Breast epithelium (tissue), 4 donors: ENCODE data around the gene UBTD2. TPM values are rescaled to one million over a fixed set of nuclear protein-coding genes. Genes with fewer than 3 reads are reported as not detected.

ENCODE experiments used
- DNase-seq, 2 donors: peaks; one replicate each; pipeline ENCODE4 v3.0.0-alpha.2; 2019; ENCODE audit warnings: low spot score in 2 of 2
- H3K27ac ChIP-seq, 2 donors: fragments of 200-600 bp; sonication (generic) in 1 of 2; one replicate each; pipeline ENCODE4 v1.5.1; 2016 to 2019; ENCODE audit warnings: mild to moderate bottlenecking in 1 of 2
- H3K27me3 ChIP-seq, 2 donors: fragments of 200-600 bp; sonication (generic) in 1 of 2; one replicate each; pipeline versions ENCODE4 v1.5.1 to v1.6.0; 2017 to 2019; ENCODE audit warnings: control low read depth in 1 of 2, mild to moderate bottlenecking in 1 of 2
- H3K36me3 ChIP-seq: fragments of 200-600 bp; one replicate; pipeline ENCODE4 v1.5.1; 2019
- H3K4me1 ChIP-seq, 2 donors: fragments of 200-600 bp; sonication (generic); one replicate each; pipeline ENCODE4 v1.5.1; 2016 to 2019; ENCODE audit warnings: control low read depth in 1 of 2
- H3K4me3 ChIP-seq, 3 donors: fragments of 200-600 bp; sonication (generic); 1 replicate in 2 of 3; 2 replicates in 1 of 3; pipeline ENCODE4 v1.5.1; 2016 to 2019; ENCODE audit warnings: mild to moderate bottlenecking in 3 of 3, moderate library complexity in 2 of 3
- H3K9me3 ChIP-seq, 2 donors: fragments of 200-600 bp; sonication (generic) in 1 of 2; one replicate each; pipeline ENCODE4 v1.5.1; 2016 to 2019; ENCODE audit warnings: control low read depth in 1 of 2
- POLR2A ChIP-seq: fragments of 450-650 bp; IDR thresholded peaks from one replicate; pipeline ENCODE4 v1.6.1; 2016; ENCODE audit warnings: antibody characterized with exemption, mild to moderate bottlenecking, moderate library complexity
- POLR2AphosphoS5 ChIP-seq, 3 donors: sonication (generic); formaldehyde crosslinking; IDR thresholded peaks; one replicate each; pipeline ENCODE4 v1.6.1; 2017; ENCODE audit warnings: antibody characterized with exemption in 3 of 3
- intact Hi-C: fragments of 100-400 bp; cut with DNase I; formaldehyde crosslinking; loops from one replicate; pipeline ENCODE4 v1.15.1; 2023; ENCODE audit warnings: low total_unique reads
- total RNA-seq, 3 donors: library from RNA; depleted of rRNA; stranded (reverse); fragments of >200 nt; gene quantifications; one replicate each; pipeline ENCODE4 v1.1.0, GENCODE V29; 2016
- TF ChIP-seq, protein P1 (sequence below), 3 donors: fragments of 450-650 bp; IDR thresholded peaks; one replicate each; pipeline ENCODE4 v1.5.1; 2016 to 2017; ENCODE audit warnings: antibody characterized with exemption in 3 of 3, mild to moderate bottlenecking in 3 of 3, moderate library complexity in 3 of 3

Gene UBTD2
- total RNA-seq, 3 donors from 2014 or later, result 21.8 to 32.3 (median 27.9) TPM

DNA sequence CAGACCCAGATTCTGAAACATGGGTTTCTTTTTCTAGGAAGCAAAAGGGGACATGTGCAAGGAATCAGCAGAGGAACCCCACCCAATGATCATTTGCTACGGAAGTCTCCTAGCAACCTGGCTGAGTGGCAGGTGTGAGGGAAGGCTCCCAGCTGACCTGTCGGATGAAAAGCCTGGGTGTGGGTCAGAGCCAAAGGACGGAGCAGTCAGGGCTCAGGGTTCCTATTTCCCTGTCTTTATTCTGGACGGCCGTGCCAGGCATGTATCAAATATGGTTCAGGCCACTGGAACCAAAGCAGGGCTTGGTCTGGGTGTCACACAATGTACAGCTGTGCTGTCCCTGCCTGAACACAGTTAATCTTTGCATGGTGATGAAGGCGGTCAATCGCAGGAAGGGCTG is 115.7 kb downstream of the UBTD2 start:
- Histone ChIP-seq H3K9me3 (no peaks in the 10 kb centered on the region), H3K4me1 (peaks cover 0 to 4% of the 10 kb centered on the region in 2 donors), H3K36me3 (no peaks in the 10 kb centered on the region), H3K27ac (no peak overlapping the region), H3K4me3 (no peak overlapping the region), H3K27me3 (no peaks in the 10 kb centered on the region)
- DNase-seq, result no peak
- intact Hi-C loops, result no loop called here
- TF ChIP-seq POLR2AphosphoS5 (IDR thresholded peaks at IDR 0.05) (no peak), POLR2A (no peak)
- TF ChIP-seq, protein P1, sequence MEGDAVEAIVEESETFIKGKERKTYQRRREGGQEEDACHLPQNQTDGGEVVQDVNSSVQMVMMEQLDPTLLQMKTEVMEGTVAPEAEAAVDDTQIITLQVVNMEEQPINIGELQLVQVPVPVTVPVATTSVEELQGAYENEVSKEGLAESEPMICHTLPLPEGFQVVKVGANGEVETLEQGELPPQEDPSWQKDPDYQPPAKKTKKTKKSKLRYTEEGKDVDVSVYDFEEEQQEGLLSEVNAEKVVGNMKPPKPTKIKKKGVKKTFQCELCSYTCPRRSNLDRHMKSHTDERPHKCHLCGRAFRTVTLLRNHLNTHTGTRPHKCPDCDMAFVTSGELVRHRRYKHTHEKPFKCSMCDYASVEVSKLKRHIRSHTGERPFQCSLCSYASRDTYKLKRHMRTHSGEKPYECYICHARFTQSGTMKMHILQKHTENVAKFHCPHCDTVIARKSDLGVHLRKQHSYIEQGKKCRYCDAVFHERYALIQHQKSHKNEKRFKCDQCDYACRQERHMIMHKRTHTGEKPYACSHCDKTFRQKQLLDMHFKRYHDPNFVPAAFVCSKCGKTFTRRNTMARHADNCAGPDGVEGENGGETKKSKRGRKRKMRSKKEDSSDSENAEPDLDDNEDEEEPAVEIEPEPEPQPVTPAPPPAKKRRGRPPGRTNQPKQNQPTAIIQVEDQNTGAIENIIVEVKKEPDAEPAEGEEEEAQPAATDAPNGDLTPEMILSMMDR (IDR thresholded peaks at IDR 0.05), result no peak

DNA sequence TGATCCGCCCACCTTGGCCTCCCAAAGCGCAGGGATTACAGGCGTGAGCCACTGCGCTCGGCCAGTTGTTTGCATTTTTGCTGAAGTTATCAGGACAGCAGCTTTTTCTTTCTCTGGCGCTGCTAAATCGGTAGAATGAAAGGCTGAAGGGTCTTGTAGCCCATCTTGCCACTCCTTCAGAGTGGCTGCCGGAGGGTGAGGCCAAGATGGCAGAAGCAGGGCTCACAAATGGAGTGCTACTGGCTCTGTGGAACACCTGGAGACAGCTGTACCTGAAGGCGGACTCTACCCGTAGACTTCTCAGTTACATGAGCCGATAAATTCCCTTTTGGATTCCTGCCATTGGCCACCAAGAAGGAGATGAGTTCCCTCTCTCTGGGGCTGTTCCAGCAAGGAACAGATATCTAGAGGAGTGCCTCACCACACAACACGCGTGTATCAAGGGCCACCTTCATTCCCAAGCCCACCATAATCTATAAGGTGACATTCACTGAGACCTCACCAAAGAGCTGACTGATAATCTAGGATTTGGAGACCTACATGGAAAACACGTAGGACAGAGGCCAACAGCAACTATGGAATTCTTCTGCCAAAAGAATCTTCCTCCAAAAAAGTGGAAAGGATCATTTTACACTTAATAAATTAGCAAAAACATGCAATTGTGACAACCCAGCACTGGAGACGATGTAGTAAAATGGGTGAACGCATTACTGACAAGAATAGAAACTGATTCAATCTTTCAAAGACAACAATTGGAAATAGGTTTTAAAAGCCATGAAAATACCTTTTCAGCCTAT is 117.3 kb downstream of the UBTD2 start:
- TF ChIP-seq POLR2AphosphoS5 (IDR thresholded peaks at IDR 0.05) (no peak), POLR2A (no peak)
- TF ChIP-seq, protein P1 (IDR thresholded peaks at IDR 0.05), result no peak
- Histone ChIP-seq H3K4me3 (no peak overlapping the region), H3K36me3 (no peaks in the 10 kb centered on the region), H3K27ac (no peak overlapping the region), H3K4me1 (peaks cover 0 to 4% of the 10 kb centered on the region in 2 donors), H3K9me3 (no peaks in the 10 kb centered on the region), H3K27me3 (no peaks in the 10 kb centered on the region)
- DNase-seq, result no peak
- intact Hi-C loops, result no loop called here

DNA sequence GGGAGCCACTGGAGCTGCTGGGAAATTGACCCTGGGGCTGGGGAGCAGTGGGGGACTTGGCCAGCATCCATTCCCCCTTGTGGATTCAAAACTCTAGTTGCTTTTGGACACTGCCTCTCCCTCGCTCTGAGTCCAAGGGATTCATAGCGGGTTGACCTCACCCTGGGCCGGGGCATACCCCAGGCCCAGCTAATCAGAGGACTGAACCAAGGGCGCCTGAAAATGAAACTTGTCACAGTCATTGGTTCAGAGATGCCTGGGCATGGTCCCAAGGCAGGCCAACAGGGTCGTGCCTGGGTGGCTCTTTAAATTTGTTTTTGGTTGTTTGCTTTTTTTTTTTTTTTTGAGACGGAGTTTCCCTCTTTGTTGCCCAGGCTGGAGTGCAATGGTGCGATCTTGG is 118.1 kb downstream of the UBTD2 start:
- H3K4me1 ChIP-seq, result no peaks in the 10 kb centered on the region

DNA sequence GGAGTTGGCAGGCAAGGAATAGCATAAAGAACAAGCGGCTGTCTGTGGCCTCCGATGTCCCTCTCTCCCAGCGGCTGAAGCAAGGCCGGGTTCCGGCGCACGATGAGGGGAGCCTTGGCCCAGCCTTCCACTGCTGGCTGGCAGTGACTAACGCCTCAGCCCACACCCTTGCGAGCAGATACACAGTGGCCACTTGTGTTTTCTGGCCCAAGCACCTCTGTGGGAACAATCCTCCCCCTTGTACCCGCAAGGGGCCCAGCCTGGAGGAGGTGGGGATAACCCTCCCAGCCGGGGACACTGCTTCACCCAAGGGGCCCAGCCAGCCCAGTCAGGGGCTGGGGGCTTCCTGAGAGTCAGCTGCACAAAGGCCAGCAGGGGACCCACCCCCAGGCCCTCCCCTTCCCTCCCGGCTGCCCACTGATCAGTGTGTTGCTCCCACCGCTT is 118.8 kb downstream of the UBTD2 start:
- DNase-seq, result no peak
- no peaks in the 10 kb centered on the region for H3K27me3 ChIP-seq

More for the DNA sequence above, 118.1 kb downstream of the UBTD2 start:
- no peaks in the 10 kb centered on the region for H3K36me3 ChIP-seq
- H3K27me3 ChIP-seq, result no peaks in the 10 kb centered on the region
- H3K4me3 ChIP-seq, result no peak overlapping the region
- DNase-seq, result no peak
- intact Hi-C loops, result no loop called here
- no peak overlapping the region for H3K27ac ChIP-seq
- no peaks in the 10 kb centered on the region for H3K9me3 ChIP-seq
- TF ChIP-seq, protein P1 (IDR thresholded peaks at IDR 0.05), result no peak
- TF ChIP-seq POLR2AphosphoS5 (IDR thresholded peaks at IDR 0.05), result no peak
- TF ChIP-seq POLR2A, result no peak

DNA sequence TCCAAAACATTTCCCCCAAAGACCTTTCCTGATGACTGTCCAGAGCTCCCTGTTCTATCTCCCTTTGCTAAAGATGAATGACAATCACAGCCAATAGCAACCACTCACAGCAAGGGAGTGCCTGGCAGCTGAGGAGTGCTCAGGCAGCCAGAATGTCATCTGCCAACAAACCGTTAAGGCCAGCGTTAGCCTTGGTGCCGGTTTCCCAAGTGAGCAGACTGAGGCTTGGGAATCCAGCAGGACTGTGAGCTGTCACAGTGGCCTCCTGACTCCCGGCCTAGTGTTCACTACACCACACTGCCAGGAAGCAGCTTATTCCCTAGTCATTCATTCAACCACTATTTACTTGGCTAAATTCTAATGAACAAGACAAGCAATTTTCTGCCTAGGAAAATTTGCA is 120.2 kb downstream of the UBTD2 start:
- Histone ChIP-seq H3K4me1 (no peaks in the 10 kb centered on the region), H3K36me3 (no peaks in the 10 kb centered on the region), H3K27me3 (no peaks in the 10 kb centered on the region), H3K9me3 (no peaks in the 10 kb centered on the region), H3K4me3 (no peak overlapping the region), H3K27ac (no peak overlapping the region)
- intact Hi-C loops, result no loop called here
- no peak for DNase-seq
- TF ChIP-seq POLR2A (no peak), POLR2AphosphoS5 (IDR thresholded peaks at IDR 0.05) (no peak)
- TF ChIP-seq, protein P1 (IDR thresholded peaks at IDR 0.05), result no peak

More for the DNA sequence above, 118.8 kb downstream of the UBTD2 start:
- Histone ChIP-seq H3K36me3 (no peaks in the 10 kb centered on the region), H3K27ac (no peak overlapping the region), H3K4me3 (no peak overlapping the region), H3K4me1 (no peaks in the 10 kb centered on the region), H3K9me3 (no peaks in the 10 kb centered on the region)
- no peak for TF ChIP-seq POLR2AphosphoS5 (IDR thresholded peaks at IDR 0.05)
- TF ChIP-seq, protein P1 (IDR thresholded peaks at IDR 0.05), result no peak
- TF ChIP-seq POLR2A, result no peak
- intact Hi-C loops, result no loop called here
